ENCODE data around the gene SYNM.

GRCh38 chr15:99071091-99071680 is 33.7 kb upstream of the SYNM start:
- no peak for TF ChIP-seq CTCF (IDR thresholded peaks at IDR 0.05; ENCODE audit: low read depth, low read length)
- no peak for TF ChIP-seq EZH2phosphoT487 (IDR thresholded peaks at IDR 0.05; ENCODE audit: low read depth)
